Lower lobe of right lung (tissue), 2 donors: ENCODE measurements around the gene SHROOM2. TPM values are rescaled to one million over a fixed set of nuclear protein-coding genes. Genes with fewer than 3 reads are reported as not detected.

Source experiments
- ATAC-seq, 2 donors: fragments of 200-7000 bp; cut with Tn5 transposase; one replicate each; pipeline ENCODE4 v1.9.1; 2020 to 2022; ENCODE audit warnings: mild to moderate bottlenecking in 2 of 2, moderate library complexity in 2 of 2
- DNase-seq: peaks from one replicate; pipeline ENCODE4 v3.0.0-alpha.2; 2020
- H3K27ac ChIP-seq: fragments of 200-600 bp; one replicate; pipeline ENCODE4 v1.8.0; 2022
- H3K27me3 ChIP-seq: fragments of 200-600 bp; one replicate; pipeline ENCODE4 v1.8.0; 2022; ENCODE audit warnings: low read depth
- H3K36me3 ChIP-seq: fragments of 200-600 bp; one replicate; pipeline ENCODE4 v1.8.0; 2022; ENCODE audit warnings: mild to moderate bottlenecking
- H3K4me1 ChIP-seq: fragments of 200-600 bp; one replicate; pipeline ENCODE4 v1.8.0; 2022
- H3K4me3 ChIP-seq: fragments of 200-600 bp; one replicate; pipeline ENCODE4 v1.8.0; 2022; ENCODE audit warnings: mild to moderate bottlenecking
- H3K9me3 ChIP-seq: fragments of 200-600 bp; one replicate; pipeline ENCODE4 v1.8.0; 2022
- intact Hi-C: fragments of 100-400 bp; cut with DNase I; formaldehyde crosslinking; loops from one replicate; pipeline ENCODE4 v1.11.0; 2022
- total RNA-seq: library from RNA; stranded (reverse); fragmentation: NEBNext Ultra II Directional; extraction: Animal tissue kit (Norgen Biotek cat#: 25700); gene quantifications from one replicate; pipeline ENCODE4 v1.2.1, GENCODE V29; 2021
- TF ChIP-seq, protein P1 (sequence below): fragments of 200-600 bp; IDR thresholded peaks from one replicate; pipeline ENCODE4 v1.8.0; 2022; ENCODE audit warnings: antibody characterized with exemption, mild to moderate bottlenecking
- donor health status: DM: no; HTN: yes; CAD: no; lungs with severe emphysema.

Gene SHROOM2
- total RNA-seq, 1 donor from 2014 or later: 9.3 TPM

DNA sequence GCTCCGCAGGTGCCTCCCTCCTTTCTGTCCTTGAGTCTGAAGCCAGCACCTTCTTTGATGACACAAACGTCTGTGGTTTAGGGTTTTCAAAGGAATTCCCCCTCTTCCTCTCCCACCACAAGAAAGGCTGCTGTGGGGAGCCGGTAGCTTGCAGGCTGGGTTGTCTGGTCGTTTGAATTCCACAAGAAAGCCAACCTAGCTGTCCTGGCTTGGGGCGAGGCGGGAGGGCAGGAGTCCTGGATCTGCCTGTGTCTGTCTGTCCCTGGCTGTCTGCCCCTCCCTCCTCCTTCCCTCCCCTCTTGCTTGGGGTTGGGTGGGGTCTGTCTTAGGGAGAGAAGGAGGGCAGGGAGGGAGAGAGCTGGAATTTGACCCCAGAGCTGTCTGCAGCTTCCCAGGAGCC lies 56.3 kb downstream of the SHROOM2 start:
- H3K27ac ChIP-seq: no peak overlapping the region
- H3K36me3 ChIP-seq: no peaks in the 10 kb centered on the region
- H3K4me1 ChIP-seq: no peaks in the 10 kb centered on the region
- no peak overlapping the region for H3K4me3 ChIP-seq
- intact Hi-C loops: no loop called here
- no peaks in the 10 kb centered on the region for H3K27me3 ChIP-seq
- TF ChIP-seq, protein P1, sequence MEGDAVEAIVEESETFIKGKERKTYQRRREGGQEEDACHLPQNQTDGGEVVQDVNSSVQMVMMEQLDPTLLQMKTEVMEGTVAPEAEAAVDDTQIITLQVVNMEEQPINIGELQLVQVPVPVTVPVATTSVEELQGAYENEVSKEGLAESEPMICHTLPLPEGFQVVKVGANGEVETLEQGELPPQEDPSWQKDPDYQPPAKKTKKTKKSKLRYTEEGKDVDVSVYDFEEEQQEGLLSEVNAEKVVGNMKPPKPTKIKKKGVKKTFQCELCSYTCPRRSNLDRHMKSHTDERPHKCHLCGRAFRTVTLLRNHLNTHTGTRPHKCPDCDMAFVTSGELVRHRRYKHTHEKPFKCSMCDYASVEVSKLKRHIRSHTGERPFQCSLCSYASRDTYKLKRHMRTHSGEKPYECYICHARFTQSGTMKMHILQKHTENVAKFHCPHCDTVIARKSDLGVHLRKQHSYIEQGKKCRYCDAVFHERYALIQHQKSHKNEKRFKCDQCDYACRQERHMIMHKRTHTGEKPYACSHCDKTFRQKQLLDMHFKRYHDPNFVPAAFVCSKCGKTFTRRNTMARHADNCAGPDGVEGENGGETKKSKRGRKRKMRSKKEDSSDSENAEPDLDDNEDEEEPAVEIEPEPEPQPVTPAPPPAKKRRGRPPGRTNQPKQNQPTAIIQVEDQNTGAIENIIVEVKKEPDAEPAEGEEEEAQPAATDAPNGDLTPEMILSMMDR: no peak
- DNase-seq: no peak
- no peaks in the 10 kb centered on the region for H3K9me3 ChIP-seq
- no peak for ATAC-seq

DNA sequence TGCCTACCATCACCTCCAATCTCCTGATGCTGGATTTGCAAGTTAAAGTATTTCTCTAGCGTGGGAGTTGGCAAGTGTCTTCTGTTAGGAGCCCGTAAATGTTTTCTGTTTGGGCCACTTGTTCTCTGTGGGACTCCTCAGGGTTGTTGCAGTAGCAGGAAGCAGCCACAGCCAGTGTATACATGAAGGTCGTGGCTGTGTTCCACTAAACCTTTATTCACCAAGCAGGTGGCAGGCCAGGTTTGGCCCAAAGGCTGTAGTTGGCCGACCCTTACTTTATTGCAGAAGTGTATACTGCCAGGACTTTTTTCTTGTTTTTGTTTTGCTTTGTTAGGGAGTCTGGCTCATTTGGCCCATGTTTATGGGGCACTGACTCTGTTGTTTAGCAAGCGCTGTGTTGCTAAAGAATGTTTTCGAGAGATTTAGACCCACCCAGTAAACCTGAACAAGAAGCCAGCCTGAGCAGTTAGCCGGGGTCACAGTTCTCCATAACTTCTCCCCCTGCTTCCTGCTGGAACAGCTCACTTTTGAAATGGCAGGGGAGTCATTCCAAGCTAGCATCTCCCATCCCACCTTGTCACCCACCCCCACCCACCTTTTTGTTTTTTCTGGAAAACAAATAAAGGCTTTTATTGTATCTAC lies 58.8 kb downstream of the SHROOM2 start:
- Histone ChIP-seq H3K4me1 (no peaks in the 10 kb centered on the region), H3K4me3 (no peak overlapping the region), H3K27ac (no peak overlapping the region), H3K27me3 (no peaks in the 10 kb centered on the region), H3K9me3 (no peaks in the 10 kb centered on the region), H3K36me3 (no peaks in the 10 kb centered on the region)
- TF ChIP-seq, protein P1: no peak
- DNase-seq (no peak), ATAC-seq (no peak)
- intact Hi-C loops: no loop called here

DNA sequence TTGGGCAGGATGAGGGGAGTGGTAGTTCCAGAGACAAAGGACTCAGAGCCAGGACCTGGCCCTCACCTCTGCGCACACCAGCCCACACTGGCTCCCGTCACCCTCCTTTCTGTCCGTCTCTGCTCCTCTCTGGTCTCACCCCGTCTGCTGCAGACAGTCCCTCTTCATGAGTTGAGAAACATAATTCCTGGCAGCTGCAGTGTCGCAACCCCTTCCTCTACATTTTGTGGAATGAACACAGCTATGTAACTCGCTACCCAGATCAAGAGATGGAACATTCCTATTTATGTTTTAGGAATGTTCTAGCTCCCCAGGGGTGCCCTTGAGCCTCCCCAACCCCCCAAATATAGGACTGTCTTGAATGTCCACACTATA lies 59.3 kb downstream of the SHROOM2 start:
- Histone ChIP-seq H3K36me3 (no peaks in the 10 kb centered on the region), H3K27ac (no peak overlapping the region), H3K9me3 (no peaks in the 10 kb centered on the region), H3K4me3 (no peak overlapping the region), H3K4me1 (no peaks in the 10 kb centered on the region), H3K27me3 (no peaks in the 10 kb centered on the region)
- intact Hi-C loops: no loop called here
- no peak for DNase-seq
- no peak for ATAC-seq
- TF ChIP-seq, protein P1: no peak

DNA sequence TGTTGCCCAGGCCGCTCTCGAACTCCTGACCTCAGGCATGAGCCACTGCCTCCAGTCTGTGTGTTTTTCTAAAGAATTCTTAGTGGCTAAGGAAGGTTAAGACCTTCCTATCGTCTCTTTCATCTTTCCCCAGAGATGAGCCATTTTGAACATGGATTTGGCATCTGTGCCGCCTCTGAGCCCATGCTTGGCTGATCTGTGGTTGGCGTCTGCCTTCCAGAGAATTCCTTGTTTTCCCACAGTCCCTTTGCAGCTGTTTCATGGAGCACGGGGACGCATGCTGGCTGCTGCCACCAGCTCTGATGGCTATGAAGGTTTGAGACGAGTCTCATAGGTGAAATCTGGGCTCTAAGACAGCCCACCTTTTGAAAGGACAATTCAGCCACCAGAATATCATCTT lies 60.4 kb downstream of the SHROOM2 start:
- H3K27ac ChIP-seq: no peak overlapping the region
- H3K27me3 ChIP-seq: no peaks in the 10 kb centered on the region
- no peaks in the 10 kb centered on the region for H3K9me3 ChIP-seq
- H3K4me3 ChIP-seq: no peak overlapping the region
- no peak for ATAC-seq
- TF ChIP-seq, protein P1: no peak
- H3K4me1 ChIP-seq: no peaks in the 10 kb centered on the region
- H3K36me3 ChIP-seq: no peaks in the 10 kb centered on the region
- intact Hi-C loops: no loop called here
- DNase-seq: no peak

DNA sequence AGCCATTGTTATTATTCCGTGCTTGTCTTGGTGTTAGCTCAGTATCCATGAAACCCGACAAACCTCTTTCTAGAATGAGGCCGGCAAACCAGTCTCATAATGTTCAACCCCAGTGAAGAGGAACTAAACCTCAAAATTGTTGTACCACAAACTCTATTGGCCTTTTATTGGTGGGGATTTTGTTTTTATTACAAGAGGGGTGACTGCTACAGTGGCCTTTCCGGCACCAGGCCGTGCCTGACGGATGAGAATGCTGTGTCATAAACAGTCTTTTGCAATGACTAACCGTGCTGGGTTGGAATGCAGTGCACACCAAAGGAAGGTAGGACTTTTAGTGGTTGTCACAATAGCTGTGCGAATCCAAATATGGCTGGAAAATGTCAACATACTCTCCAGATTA lies 60.8 kb downstream of the SHROOM2 start:
- H3K36me3 ChIP-seq: no peaks in the 10 kb centered on the region
- peak in 1 of 2 donors; percentile 38 for ATAC-seq
- no peak overlapping the region for H3K4me3 ChIP-seq
- H3K4me1 ChIP-seq: no peaks in the 10 kb centered on the region
- TF ChIP-seq, protein P1: no peak
- no peaks in the 10 kb centered on the region for H3K9me3 ChIP-seq
- H3K27me3 ChIP-seq: no peaks in the 10 kb centered on the region
- no peak for DNase-seq
- intact Hi-C loops: no loop called here
- no peak overlapping the region for H3K27ac ChIP-seq
